C4-2B (cell line): Measurements from ENCODE around the gene ZEB2.

Experiments
- ZFX ChIP-seq: fragments of 450-650 bp; IDR thresholded peaks from 2 replicates; pipeline ENCODE4 v1.6.1; 2017
- TF ChIP-seq, protein P1 (sequence below): fragments of 450-650 bp; conservative IDR thresholded peaks from 2 replicates; pipeline ENCODE4 v1.5.1; 2017; ENCODE audit warnings: mild to moderate bottlenecking

DNA sequence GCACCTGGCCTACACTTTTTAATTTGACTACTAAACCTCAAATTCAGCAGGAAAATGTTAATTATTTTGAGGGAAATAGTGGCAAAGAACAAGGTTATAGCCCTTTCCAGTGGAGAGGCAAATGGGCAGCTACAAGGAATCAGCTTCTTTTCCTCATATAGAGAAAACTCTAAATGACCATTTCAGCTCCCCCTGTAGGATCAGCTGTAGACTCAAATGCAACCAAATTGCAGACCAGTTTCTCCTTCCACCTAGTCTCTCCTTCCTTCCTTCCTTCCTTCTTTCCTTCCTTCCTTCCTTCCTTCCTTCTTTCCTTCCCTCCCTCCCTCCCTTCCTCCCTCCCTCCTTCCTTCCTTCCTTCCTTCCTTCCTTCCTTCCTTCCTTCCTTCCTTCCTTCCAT, 158.2 kb downstream of the ZEB2 start:
- TF ChIP-seq, protein P1, sequence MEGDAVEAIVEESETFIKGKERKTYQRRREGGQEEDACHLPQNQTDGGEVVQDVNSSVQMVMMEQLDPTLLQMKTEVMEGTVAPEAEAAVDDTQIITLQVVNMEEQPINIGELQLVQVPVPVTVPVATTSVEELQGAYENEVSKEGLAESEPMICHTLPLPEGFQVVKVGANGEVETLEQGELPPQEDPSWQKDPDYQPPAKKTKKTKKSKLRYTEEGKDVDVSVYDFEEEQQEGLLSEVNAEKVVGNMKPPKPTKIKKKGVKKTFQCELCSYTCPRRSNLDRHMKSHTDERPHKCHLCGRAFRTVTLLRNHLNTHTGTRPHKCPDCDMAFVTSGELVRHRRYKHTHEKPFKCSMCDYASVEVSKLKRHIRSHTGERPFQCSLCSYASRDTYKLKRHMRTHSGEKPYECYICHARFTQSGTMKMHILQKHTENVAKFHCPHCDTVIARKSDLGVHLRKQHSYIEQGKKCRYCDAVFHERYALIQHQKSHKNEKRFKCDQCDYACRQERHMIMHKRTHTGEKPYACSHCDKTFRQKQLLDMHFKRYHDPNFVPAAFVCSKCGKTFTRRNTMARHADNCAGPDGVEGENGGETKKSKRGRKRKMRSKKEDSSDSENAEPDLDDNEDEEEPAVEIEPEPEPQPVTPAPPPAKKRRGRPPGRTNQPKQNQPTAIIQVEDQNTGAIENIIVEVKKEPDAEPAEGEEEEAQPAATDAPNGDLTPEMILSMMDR: no peak
- TF ChIP-seq ZFX: no peak
